HG03442 (cell line): ENCODE data around the gene THYN1.

Experiments used
- ATAC-seq: cut with Tn5 transposase; IDR thresholded peaks from one replicate; pipeline ENCODE4 v1.9.1; 2021; ENCODE audit warnings: mild to moderate bottlenecking, moderate library complexity; ENCODE audit not compliant: unreplicated experiment

Gene THYN1

DNA sequence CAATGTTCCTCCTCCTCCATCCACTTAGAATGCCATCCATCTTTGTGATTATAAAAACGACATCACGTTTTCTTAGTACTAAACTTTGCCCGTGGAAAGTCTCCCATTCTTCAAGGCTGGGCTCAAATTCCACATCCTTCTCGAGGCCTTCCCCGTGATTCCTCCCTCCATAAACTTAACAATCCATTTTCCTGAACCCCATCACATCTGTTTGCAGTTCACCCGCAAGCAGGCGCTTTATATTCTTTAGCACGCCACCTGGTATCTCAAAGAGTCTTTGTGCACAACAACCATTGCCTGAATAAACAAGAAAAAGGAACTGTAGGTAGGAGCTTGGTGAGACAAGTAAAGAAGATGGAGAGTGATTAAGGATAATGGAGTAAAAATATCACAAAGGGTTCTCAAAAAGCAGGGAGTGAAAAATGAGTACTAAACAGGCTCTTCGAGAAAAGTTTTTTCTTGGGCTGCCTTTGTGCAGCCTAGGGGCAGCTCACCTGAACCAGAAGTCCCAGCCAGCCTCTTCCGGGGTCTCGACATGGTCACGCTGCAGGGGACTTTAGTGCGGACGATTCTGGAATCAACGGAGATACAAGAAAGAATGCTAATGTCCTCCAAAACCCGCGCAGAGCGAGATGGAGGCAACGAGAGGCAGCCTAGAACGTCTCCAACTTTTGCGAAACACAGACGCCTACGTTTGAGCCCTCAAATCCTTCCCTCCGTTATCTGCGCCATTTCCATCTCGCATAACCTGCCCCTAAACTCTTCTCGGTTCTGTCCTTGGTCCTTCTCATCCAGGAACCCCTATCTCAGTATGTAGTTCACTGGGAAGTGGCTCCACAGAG is 585 bp downstream of the THYN1 start:
- peak; percentile 29 for ATAC-seq

DNA sequence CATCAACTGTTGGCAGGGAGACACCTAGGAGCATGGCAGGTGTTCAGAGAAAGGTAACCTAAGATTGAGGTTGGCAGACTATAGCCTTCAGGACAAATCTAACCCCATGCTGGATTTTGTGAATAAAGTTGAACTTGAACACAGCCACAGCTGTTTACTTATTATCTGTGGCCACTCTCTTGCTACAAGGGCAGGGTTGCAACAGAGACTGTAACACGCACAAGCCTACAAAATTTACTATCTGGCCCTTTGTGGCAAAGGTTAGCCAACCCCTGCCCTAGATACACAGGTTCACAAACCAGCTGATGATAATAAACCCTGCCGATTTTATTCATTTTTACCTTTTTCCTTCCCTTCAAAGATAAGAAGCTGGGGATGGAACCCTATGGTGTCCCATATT is 2.5 kb downstream of the THYN1 start:
- no peak for ATAC-seq

DNA sequence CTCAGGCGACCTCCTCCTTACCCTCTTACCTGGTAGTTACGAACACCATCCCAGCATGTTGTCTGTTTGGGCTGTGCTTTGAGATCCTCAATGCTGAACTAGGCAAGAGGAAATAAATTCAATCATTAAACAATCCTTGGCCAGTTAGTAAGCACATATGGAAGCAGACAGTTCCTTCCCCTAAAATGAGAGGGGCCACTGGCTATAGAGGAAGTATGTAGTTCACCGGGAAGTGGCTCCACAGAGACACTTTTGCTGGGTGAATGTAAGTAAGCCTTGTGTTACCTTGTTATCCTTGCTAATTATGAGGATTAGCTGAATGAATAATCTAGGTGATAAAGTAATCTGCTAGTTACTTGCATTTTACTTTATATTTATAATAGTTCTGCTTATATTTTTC is 2.9 kb downstream of the THYN1 start:
- ATAC-seq, result no peak

DNA sequence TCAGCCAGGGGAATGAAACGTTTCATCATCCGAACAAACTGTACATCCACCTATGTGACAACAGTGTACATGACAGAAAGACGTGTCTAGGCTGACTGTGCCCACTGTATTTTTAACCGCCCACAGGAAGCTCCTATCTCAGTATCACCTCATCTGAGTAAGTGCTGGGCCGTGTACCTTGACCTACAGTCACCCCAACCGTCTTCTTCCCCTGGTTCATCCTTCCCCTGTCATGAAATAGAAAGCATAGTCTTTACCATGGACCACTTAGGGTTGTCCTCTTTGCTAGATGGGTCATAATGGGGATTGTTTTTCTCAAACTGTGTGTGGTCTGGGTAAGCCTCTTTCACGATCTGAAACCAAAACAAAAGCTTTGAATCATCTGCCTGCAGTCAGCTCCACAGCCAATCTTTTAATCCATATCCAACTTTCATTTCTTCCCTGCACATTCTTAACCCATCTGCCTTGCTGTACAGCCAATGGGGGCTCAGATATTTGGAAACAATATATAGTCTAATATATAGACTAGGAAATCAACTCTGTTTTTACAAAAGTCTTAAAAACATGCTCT is 4.2 kb downstream of the THYN1 start:
- no peak for ATAC-seq

DNA sequence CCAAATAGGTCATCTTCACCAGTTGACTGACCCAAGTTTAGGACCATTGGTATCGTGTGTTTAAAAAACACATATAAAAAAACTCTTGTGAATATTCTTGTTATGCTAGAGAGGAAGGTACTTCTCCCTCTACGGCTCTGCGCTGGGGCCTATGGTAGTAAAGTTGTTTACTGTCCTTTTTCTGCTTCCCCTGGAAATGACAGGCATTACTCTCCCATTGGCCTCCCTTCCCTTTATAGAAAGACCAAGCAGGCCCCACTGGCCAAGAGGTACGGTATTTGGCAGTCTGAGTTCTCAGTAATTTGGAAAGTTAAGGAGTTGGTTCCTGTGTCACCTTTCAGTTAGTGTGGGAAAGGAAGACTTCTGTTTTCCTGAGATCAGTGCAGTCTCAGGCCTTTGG is 6.5 kb downstream of the THYN1 start:
- ATAC-seq, result no peak

DNA sequence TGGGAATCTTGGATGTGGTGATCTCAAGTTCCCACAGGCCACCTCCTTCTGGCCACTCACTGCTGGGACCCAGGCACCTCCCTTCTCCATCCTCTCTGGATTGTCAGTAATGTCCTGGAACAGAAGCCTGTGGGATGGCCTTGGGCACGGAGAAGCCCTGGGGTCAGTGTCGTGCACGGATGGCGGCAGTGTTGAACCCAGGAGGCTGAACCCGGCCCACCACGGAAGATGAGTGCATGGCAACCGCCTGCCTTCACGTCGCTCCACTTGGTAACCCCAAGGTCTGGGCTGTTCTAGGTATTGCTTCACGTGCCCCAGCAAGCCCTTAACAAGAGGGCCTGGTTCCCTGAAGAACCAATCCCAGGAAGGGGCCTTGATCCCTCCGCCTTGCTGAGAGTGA is 7.1 kb downstream of the THYN1 start:
- ATAC-seq, result no peak

DNA sequence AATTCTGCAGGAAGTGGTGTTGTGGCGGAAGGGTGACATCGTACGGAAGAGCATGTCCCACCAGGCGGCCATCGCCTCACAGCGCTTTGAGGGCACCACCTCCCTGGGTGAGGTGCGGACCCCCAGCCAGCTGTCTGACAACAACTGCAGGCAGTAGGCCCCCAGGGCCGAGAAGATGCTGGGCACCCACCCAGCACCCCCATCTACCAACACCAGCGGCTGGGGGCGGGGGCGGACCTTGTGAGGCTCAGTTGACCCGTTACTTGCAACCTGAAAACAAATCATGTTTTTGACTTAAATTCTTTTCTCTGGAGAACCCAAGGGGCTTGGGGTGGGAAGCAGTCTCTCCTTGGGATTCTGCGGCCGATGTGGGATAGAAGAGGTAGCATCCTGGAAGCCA is 7.7 kb downstream of the THYN1 start:
- no peak for ATAC-seq

DNA sequence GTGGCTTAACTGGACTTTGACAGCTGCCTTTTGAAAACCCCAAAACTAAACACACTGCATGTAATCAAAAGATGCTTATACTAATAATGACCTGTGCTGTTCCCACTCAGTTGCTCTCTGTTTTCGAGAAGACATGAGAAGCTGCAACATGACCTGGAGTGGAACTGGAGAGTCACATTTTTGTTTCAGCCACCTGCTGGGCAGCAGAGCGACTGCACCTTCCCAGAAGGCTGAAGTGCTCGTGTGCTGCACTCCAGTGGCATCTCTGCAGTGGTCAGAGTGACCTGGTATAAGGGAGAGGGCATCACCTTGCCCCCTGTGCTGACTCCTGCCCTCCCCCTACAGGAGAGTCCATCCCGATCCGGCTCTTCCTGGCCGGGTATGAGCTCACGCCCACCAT is 8.6 kb downstream of the THYN1 start:
- ATAC-seq, result peak; percentile 84

DNA sequence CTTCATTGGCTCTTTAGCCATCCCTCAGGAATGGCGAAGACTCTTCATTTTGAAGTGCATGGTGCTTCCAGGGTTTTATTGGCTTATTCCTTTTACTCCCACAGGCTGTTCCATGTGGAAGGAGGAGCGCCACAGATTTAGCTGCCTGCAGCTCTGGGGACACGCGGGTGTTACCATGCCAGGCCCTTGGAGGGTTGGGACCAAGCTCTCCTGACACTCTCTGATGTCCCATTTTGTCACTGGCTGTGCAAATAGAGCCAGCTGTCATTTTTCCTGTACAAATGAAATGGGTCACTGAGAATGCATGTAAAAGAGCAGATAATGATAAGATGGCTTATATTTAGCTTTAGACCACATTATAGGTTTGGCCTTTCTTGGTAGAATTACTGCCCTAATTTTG is 9.2 kb downstream of the THYN1 start:
- ATAC-seq, result no peak

DNA sequence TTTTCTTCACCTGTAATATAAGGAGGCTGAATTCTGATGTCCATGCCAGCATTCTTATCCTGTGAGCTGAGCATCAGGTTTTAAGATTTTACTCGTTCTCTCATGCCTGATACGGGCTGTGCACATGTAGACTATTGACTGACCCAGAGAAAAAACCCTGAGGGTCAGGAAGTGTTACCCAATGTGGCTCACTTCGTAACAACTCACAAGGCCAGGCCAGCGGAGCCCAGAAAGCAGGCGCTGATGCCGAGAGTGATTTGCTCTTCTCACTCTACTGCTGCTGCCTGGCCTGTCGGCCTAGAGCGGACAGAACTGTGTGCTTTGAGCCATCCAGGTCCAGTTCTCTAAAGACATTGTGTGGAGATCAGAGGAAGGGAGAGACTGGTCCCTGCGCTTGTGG is 10.8 kb downstream of the THYN1 start:
- no peak for ATAC-seq

DNA sequence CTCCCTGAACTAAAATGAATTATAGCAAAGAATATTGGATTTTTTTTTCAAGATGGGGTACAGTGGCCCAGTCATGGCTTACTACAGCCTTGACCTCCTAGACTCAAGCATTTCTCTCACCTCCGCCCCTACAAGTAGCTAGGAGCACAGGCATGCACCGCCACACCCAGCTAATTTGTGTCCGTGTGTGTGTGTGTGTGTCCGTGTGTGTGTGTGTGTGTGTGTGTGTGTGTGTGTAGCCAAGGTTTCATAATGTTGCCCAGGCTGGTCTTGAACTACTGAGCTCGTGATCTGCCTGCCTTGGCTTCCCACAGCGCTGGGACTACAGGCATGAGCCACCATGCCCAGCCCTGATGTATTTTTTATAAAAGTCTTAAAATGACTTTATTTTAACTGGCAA is 12.6 kb downstream of the THYN1 start:
- no peak for ATAC-seq

DNA sequence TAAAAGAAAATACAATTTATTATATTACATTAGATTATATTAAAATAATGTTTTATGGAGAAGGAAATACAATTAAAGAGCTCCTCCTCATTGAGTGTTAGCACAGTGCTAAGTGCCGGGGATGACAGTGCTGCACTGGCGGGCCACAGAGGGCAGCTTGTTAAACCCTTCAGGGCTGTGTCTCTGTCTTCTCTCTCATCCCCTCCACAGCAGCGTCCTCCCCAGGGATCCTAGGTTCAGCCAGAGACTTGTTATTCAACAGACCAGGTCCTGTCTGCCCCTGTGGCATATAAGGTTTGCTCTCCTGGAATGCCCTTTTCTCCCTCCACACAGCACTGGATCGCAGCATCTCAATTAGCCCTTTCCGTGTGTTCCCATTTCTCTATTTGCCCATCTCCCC is 14.2 kb downstream of the THYN1 start:
- ATAC-seq, result no peak

DNA sequence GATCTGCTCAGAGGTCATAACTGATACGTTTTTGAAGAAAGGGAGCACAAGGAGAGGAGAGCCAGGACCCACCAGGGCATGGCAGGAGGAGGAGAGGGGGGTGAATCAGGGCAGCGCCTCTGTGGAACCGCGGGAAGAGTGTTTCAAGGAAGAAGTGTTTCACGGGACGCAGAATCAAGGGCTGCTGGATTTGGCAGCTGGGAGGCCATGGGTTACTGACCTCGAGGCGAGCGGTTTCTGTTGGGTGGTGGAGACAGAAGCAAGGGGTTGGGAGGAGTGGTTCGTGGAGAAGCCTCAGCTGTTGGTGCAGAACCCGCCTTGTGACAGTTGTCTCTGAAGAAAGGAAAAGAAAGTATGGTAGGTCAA is 15.6 kb downstream of the THYN1 start:
- no peak for ATAC-seq

DNA sequence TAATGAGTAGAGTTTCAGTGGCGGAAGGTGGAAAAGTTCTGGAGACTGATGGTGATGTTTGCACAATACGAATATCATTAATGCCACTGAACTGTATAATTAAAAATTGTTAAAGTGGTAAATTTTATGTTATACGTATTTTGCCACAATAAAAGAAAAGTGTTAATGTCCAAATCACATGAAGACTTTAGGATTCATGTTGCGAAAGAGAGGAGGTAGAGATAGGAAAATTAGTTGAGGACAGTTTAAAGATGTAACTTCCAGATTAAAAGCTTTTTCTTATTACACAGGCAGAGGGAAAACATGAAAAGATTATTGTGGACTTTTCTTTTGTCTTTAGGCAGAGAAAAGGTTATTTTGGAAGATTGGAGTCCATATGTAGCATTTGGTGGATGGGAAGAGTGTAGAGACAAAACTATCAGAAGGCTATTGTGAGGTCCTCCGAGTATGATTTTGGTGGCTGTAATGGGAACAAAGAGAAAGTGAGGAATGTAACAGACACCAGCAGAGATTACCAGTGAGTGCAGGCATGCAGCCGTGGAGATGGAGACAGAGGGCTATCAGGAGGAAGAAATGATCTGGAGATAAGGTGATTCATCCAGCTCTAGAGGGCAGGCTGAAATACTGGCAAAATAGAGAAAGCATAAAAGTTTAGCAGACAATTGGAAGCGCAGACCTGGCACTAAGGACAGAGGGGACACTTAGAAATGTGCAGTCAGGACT is 16.2 kb downstream of the THYN1 start:
- no peak for ATAC-seq

DNA sequence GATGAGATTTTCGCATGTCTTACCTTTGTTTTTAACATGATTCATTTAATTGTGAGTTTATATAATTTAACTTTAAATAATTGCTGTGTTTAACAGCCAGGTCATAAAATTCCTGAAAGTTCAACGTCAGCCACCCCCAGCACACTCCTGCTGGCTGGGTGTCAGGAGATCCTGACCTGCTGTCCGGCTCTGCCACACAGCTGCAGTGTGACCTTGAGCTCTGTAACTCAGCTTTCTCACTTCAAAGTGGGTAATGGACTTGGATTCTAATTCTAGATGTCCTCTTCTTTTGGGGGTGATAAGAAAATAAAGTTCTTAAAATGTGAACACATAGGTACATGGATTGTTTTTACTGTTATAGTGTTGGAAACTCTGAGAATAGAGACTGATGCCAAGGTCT is 17.8 kb downstream of the THYN1 start:
- ATAC-seq, result no peak

DNA sequence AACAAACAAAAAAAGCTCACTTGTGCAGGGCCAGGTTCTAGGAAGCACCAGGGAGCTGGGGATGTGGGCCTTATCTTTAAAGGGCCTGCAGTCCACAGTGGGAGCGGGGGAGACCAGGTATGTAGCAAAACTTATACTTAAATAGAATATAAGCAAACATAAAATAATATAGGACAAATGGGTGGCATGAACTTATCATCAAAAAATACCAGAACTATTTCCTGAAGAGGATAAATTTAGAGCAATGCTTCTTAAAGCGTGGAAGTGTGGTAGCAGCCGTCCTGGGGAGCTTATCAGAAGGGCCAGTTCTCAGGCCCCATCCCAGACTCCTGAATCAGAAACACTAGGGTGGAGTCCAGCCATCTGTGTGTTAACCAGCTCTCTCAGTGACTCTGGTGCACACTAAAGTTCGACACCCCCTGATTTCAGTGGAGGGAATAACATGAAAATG is 19.4 kb downstream of the THYN1 start:
- no peak for ATAC-seq

DNA sequence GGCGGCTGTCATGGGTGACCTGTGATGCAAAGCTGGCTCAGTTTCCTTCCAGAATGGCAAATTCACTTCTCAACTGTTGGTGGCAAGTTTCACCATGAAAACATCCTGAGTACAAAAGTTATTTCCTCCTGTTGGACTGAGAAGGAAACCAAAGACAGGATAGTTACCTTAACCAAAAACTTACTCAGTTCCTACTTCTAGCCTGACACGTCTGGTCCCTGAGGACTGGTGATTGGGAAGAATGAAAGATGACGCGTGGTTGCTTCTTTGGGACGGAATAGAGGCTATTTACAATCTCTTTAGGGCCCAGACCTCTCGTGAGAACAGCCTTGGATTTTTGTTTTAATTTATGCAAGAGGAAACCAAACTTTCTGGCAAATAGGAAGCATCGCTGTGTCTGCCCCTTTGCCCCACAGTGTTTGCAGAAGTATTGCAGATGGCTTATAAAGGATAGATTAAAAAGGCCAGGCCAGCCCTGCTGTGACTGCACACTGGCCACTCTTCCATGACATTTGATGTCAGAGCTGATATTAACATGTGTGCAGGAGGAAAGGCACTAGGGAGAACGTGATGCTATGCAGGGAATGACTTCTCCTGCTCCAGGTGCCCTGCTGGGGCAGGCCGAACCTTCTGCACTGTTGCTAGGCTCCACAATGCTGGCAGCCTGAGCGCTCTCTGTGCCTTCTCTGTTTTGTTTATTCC is 21.0 kb downstream of the THYN1 start:
- ATAC-seq, result no peak

DNA sequence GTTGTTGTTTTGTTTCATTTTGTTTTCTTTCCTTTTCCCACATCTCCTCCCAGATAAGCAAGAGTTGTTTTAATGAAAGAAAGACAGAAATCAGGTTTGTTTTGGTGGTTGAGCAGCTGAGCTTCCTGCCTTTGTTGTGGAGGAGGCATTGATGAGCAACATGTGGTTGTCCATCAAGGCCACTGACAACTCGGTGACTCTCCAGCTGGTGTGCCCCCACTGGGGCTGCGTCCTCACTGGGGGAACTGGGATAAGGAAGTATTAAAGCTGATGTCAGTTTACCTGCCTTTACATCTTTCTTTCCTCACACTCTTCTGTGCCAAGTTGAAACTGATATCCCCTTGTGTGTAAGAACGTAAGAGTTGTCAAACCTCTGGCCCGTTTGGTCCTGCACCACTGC is 22.8 kb downstream of the THYN1 start:
- ATAC-seq, result no peak

DNA sequence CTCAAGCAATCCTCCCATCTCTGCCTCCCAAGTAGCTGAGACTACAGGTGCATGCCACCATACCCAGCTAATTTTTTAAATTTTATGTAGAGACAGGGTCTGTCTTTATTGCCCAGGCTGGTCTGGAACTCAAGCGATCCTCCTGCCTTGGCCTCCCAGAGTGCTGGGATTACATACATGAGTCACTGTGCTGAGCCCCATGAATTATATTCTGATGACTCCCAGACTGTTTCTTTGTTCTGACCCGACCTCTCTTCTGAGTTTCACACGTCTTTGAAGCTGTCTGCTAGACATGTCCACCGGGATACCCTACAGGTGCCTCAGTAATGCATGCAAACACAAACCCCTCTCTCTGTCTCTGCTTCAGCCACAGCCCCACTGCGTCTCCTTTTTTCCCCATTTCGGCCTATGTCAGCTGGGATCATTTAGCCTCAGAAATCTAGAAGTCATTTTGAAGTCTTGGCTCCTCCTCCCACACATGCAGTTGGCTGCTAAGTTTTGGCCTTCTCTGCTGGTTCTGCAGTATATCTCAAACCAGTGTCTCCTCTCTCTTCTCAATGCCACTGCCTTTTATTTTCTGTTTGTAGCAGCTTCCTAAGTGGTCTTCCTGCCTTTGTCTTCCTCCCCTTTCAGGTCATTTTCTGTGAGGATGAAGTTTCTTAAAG is 23.9 kb downstream of the THYN1 start:
- ATAC-seq, result no peak

DNA sequence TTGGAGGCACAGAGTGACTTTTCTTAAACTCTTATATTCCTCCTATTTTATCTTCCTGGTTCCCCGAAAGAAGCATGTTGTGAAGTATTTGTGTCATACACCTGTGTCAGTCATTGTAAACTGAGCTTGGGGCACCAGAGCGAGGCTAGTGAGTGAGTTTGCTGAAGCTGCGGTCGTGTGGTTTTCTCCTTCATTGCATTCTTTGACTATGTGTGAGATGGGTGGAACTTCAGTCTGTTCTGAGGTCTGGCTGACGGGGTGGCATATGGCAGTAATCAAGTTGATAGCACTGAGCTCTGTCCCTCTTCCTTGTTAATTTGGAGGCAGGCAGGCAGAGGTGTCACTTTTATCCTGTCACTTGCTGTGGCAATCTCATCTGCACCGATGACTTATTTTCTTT is 24.5 kb downstream of the THYN1 start:
- ATAC-seq, result peak; percentile 51

DNA sequence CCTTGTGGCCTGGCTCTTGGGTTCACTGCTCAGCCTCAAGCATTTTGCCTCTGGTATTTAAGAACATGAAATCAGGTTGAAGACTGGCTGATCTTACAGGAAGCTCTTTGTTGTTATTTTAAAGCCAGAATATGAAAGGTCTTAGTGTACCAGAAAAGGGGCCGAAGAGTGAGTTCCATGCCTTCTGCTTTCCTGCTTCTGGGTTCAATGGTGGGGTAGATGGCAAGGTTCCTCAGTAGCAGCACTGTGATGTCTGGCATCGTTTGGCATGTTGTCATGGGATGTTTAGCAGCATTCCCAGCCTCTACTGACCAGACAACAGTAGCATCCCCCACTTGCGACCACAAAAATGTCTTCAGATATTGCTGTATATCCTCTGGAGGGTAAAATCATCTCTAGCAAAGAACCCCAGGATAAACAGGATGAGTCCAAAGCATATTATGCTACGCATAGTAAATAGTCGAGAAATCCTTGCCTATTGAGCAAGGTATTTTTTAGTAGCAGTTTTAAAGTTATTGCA is 26.3 kb downstream of the THYN1 start:
- no peak for ATAC-seq
